H1 (cell line): ENCODE data around the gene CCDC137. TPM values are rescaled to one million over a fixed set of nuclear protein-coding genes. Genes with fewer than 3 reads are reported as not detected.

ENCODE experiments used
- CTCF ChIA-PET: fragments of 300-600 bp; sonication (Branson Sonifier 250); formaldehyde crosslinking; loops from one replicate; lab custom pipeline; 2021; ENCODE audit not compliant: partially characterized antibody; lab: Charles Lee
- POLR2A ChIA-PET: fragments of 300-600 bp; sonication (Branson Sonifier 250); formaldehyde crosslinking; loops from one replicate; lab custom pipeline; 2021; ENCODE audit warnings: inconsistent platforms; ENCODE audit not compliant: partially characterized antibody; lab: Charles Lee
- DNase-seq, 2 experiments: peaks; one replicate each; pipeline versions ENCODE4 v3.0.0 to v3.0.0-alpha.2; 2010 to 2022; ENCODE audit warnings: low spot score in 2 of 2, low read depth in 1 of 2, mixed read lengths in 1 of 2
- FAIRE-seq: peaks from 2 replicates; lab custom pipeline; 2011; peaks lifted over from hg19 to GRCh38; lab: Jason Lieb, UNC
- H2AFZ ChIP-seq: 2 replicates; pipeline ENCODE4 v1.8.1; 2012; ENCODE audit warnings: low read length, inconsistent platforms
- H2AK5ac ChIP-seq: 2 replicates; pipeline ENCODE4 v1.6.1; 2013; ENCODE audit warnings: low read depth, low read length
- H2BK120ac ChIP-seq: replicated peaks from 2 replicates; pipeline ENCODE3; 2013; ENCODE audit warnings: low read depth, low read length, inconsistent platforms
- H2BK12ac ChIP-seq: 2 replicates; pipeline ENCODE4 v1.6.1; 2013; ENCODE audit warnings: low read depth, low read length
- H2BK15ac ChIP-seq: 2 replicates; pipeline ENCODE4 v1.6.1; 2013; ENCODE audit warnings: low read length
- H2BK20ac ChIP-seq: 2 replicates; pipeline ENCODE4 v1.6.1; 2013; ENCODE audit warnings: low read length
- H2BK5ac ChIP-seq: 2 replicates; pipeline ENCODE4 v1.6.1; 2013; ENCODE audit warnings: low read depth, low read length
- H3K14ac ChIP-seq: 2 replicates; pipeline ENCODE4 v1.6.1; 2013; ENCODE audit warnings: inconsistent platforms; ENCODE audit not compliant: insufficient read length
- H3K18ac ChIP-seq: 2 replicates; pipeline ENCODE4 v1.6.1; 2013; ENCODE audit warnings: low read length; ENCODE audit errors: extremely low read depth
- H3K23ac ChIP-seq: 2 replicates; pipeline ENCODE4 v1.6.1; 2013; ENCODE audit warnings: inconsistent platforms; ENCODE audit not compliant: insufficient read length
- H3K23me2 ChIP-seq: 2 replicates; pipeline ENCODE4 v1.6.1; 2013; ENCODE audit warnings: low read depth, low read length
- H3K27ac ChIP-seq: 2 replicates; pipeline ENCODE4 v1.6.1; 2011; ENCODE audit warnings: low read depth, low read length, inconsistent platforms
- H3K27me3 ChIP-seq, 4 experiments: replicated peaks in 1 of 4; 1 replicate in 1 of 4; 2 replicates in 3 of 4; pipeline versions ENCODE4 v1.6.1 to v1.8.1; 2011 to 2013; ENCODE audit warnings: low read length in 3 of 4, mild to moderate bottlenecking in 3 of 4, inconsistent platforms in 2 of 4, mixed read lengths in 2 of 4, moderate library complexity in 1 of 4; ENCODE audit not compliant: control insufficient read depth in 3 of 4, insufficient read depth in 3 of 4; ENCODE audit errors: extremely low read depth in 1 of 4
- H3K36me3 ChIP-seq, 4 experiments: 2 replicates each; pipeline versions ENCODE4 v1.6.1 to v1.8.1; 2011 to 2013; ENCODE audit warnings: mild to moderate bottlenecking in 4 of 4, low read length in 3 of 4, moderate library complexity in 2 of 4, control low read depth in 1 of 4, inconsistent platforms in 1 of 4; ENCODE audit not compliant: insufficient read depth in 4 of 4, control insufficient read depth in 2 of 4
- H3K4ac ChIP-seq: replicated peaks from 2 replicates; pipeline ENCODE3; 2013; ENCODE audit warnings: low read length, low read depth, mixed read lengths, inconsistent platforms; ENCODE audit not compliant: insufficient read length
- H3K4me1 ChIP-seq, 4 experiments: replicated peaks in 1 of 4; 1 replicate in 1 of 4; 2 replicates in 3 of 4; pipeline versions ENCODE4 v1.6.1 to v1.8.1; 2011 to 2013; ENCODE audit warnings: low read length in 3 of 4, inconsistent platforms in 2 of 4, mixed read lengths in 1 of 4; ENCODE audit not compliant: insufficient read depth in 4 of 4, control insufficient read depth in 3 of 4
- H3K4me2 ChIP-seq, 2 experiments: 2 replicates each; pipeline versions ENCODE4 v1.6.1 to v1.8.1; 2011 to 2013; ENCODE audit warnings: low read depth in 2 of 2, low read length in 2 of 2, control low read depth in 1 of 2, inconsistent platforms in 1 of 2, mild to moderate bottlenecking in 1 of 2; ENCODE audit not compliant: insufficient read depth in 1 of 2
- H3K4me3 ChIP-seq, 4 experiments: fragments of 200-600, 300-600 bp in 1 of 4; sonication (generic), shearing (Covaris generic), sonication (Bioruptor Twin) in 1 of 4; 2 replicates each; pipeline versions ENCODE4 v1.5.1 to v1.8.1; 2011 to 2016; ENCODE audit warnings: low read length in 4 of 4, low read depth in 3 of 4, control low read depth in 2 of 4, inconsistent platforms in 2 of 4, mild to moderate bottlenecking in 2 of 4, mixed read lengths in 1 of 4, moderate library complexity in 1 of 4; ENCODE audit not compliant: insufficient read depth in 2 of 4; ENCODE audit errors: extremely low read depth in 1 of 4
- H3K56ac ChIP-seq: replicated peaks from 2 replicates; pipeline ENCODE3; 2013; ENCODE audit warnings: low read depth, mild to moderate bottlenecking, mixed read lengths, low read length, inconsistent platforms; ENCODE audit not compliant: insufficient read length
- H3K79me1 ChIP-seq: 2 replicates; pipeline ENCODE4 v1.6.1; 2013; ENCODE audit warnings: low read depth, low read length, control low read depth
- H3K79me2 ChIP-seq, 2 experiments: 2 replicates each; pipeline versions ENCODE4 v1.6.1 to v1.8.1; 2012 to 2013; ENCODE audit warnings: low read length in 2 of 2, mild to moderate bottlenecking in 2 of 2, inconsistent platforms in 1 of 2; ENCODE audit not compliant: insufficient read depth in 2 of 2, control insufficient read depth in 1 of 2
- H3K9ac ChIP-seq, 4 experiments: replicated peaks in 1 of 4; 1 replicate in 1 of 4; 2 replicates in 3 of 4; pipeline versions ENCODE4 v1.6.1 to v1.8.1; 2011 to 2013; ENCODE audit warnings: low read depth in 3 of 4, low read length in 3 of 4, control low read depth in 2 of 4, mild to moderate bottlenecking in 2 of 4, moderate library complexity in 2 of 4, inconsistent platforms in 1 of 4; ENCODE audit errors: extremely low read depth in 1 of 4
- H3K9me3 ChIP-seq, 2 experiments: 2 replicates each; pipeline versions ENCODE4 v1.6.1 to v1.8.1; 2012 to 2013; ENCODE audit warnings: mild to moderate bottlenecking in 2 of 2, moderate library complexity in 2 of 2, control low read depth in 1 of 2, inconsistent platforms in 1 of 2, low read depth in 1 of 2, low read length in 1 of 2, mixed read lengths in 1 of 2; ENCODE audit not compliant: insufficient read depth in 2 of 2
- H4K20me1 ChIP-seq, 2 experiments: replicated peaks in 1 of 2; 2 replicates each; pipeline versions ENCODE3 to v1.8.1; 2011 to 2013; ENCODE audit warnings: inconsistent platforms in 2 of 2, low read length in 2 of 2, mild to moderate bottlenecking in 1 of 2; ENCODE audit not compliant: insufficient read depth in 2 of 2, control insufficient read depth in 1 of 2
- H4K5ac ChIP-seq: 2 replicates; pipeline ENCODE4 v1.6.1; 2013; ENCODE audit warnings: low read length, low read depth, mixed read lengths, inconsistent platforms; ENCODE audit not compliant: insufficient read length
- H4K8ac ChIP-seq: 2 replicates; pipeline ENCODE4 v1.8.0; 2013; ENCODE audit warnings: mild to moderate bottlenecking, moderate library complexity, low read length, inconsistent platforms; ENCODE audit not compliant: insufficient read depth; ENCODE audit errors: extremely low read depth
- H4K91ac ChIP-seq: replicated peaks from 2 replicates; pipeline ENCODE3; 2013; ENCODE audit warnings: low read length, mixed read lengths, inconsistent platforms; ENCODE audit not compliant: insufficient read length
- BACH1 ChIP-seq: IDR thresholded peaks from 2 replicates; pipeline ENCODE4 v1.6.1; 2012; ENCODE audit warnings: low read length, improper control_type of control experiment
- BCL11A ChIP-seq, 2 experiments: IDR thresholded peaks; one replicate each; pipeline ENCODE4 v1.6.1; 2011; ENCODE audit warnings: low read depth in 2 of 2, low read length in 2 of 2, mild to moderate bottlenecking in 2 of 2
- BRCA1 ChIP-seq: IDR thresholded peaks from 2 replicates; pipeline ENCODE4 v1.6.1; 2012; ENCODE audit warnings: low read depth, low read length, improper control_type of control experiment
- MAX ChIP-seq: IDR thresholded peaks from 2 replicates; pipeline ENCODE4 v1.6.1; 2012; ENCODE audit warnings: inconsistent platforms
- RFX5 ChIP-seq: IDR thresholded peaks from 2 replicates; pipeline ENCODE4 v1.6.1; 2011; ENCODE audit warnings: low read depth, low read length, improper control_type of control experiment, borderline replicate concordance
- RXRA ChIP-seq: IDR thresholded peaks from 2 replicates; pipeline ENCODE4 v1.6.1; 2011; ENCODE audit warnings: low read depth, mild to moderate bottlenecking, low read length, moderate library complexity; ENCODE audit not compliant: insufficient read depth
- SRF ChIP-seq: IDR thresholded peaks from 2 replicates; pipeline ENCODE4 v1.6.1; 2011; ENCODE audit warnings: mild to moderate bottlenecking, low read depth, low read length, moderate library complexity
- WGBS, 2 experiments: shearing (Covaris generic) in 1 of 2; methylation state at CpG; one replicate each; pipeline versions ENCODE4 v1.1.6 to v1.1.7; 2013 to 2015; ENCODE audit warnings: low lambda C conversion rate in 2 of 2, mixed read lengths in 2 of 2, inconsistent platforms in 1 of 2, low coverage in 1 of 2, missing lambda C conversion rate in 1 of 2; ENCODE audit not compliant: insufficient replicate concordance in 2 of 2, insufficient coverage in 1 of 2, insufficient read length in 1 of 2; ENCODE audit errors: extremely low coverage in 1 of 2, missing lambda C conversion rate in 1 of 2; 5-methylcytosine and 5-hydroxymethylcytosine counted together
- polyA plus RNA-seq, 7 experiments: library from polyadenylated mRNA; depleted of rRNA in 3 of 7; stranded (reverse) in 5 of 7; unstranded in 2 of 7; fragments of >200 nt in 5 of 7; fragments of 200-250 nt in 2 of 7; gene quantifications; 1 replicate in 5 of 7; 2 replicates in 1 of 7; 4 replicates in 1 of 7; pipeline versions ENCODE4 v1.2.1 to v1.2.3, GENCODE V29; 2011 to 2013; ENCODE audit warnings: missing spikeins in 2 of 7, mixed read lengths in 2 of 7
- total RNA-seq: library from RNA; stranded (reverse); fragmentation: NEBNext Ultra II Directional; extraction: Animal tissue kit (Norgen Biotek cat#: 25700); gene quantifications from 2 replicates; pipeline ENCODE4 v1.2.1, GENCODE V29; 2021

CCDC137 gene
- total and polyA plus RNA-seq, 2 of the 8 experiments (the other 6 are each of a cell fraction or from before 2014, with no cell fraction given), result 17.6 to 38.6 TPM

GRCh38 chr17:81672954-81673353 is 6.4 kb downstream of the CCDC137 start:
- Histone ChIP-seq H4K8ac (peak overlapping the region; percentile 2; the same call in 1 of the 2 replicates), H3K9ac (no peak overlapping the region), H4K20me1 (peaks cover 13 to 25% of the 10 kb centered on the region in 2 experiments), H3K27me3 (no peaks in the 10 kb centered on the region), H3K4me1 (peaks cover 0 to 2% (median 0%) of the 10 kb centered on the region in 4 experiments; a peak in 1 of 7 replicates), H3K79me1 (no peaks in the 10 kb centered on the region; the same call in 1 of the 2 replicates), H3K23me2 (no peaks in the 10 kb centered on the region), H3K27ac (no peak overlapping the region), H2BK12ac (no peak overlapping the region), H2AK5ac (no peak overlapping the region), H3K18ac (no peak overlapping the region), H2BK20ac (no peak overlapping the region), H3K4ac (no peak overlapping the region), H3K9me3 (no peaks in the 10 kb centered on the region), H3K4me2 (no peak overlapping the region), H2AFZ (no peak overlapping the region), H3K36me3 (peaks cover 26 to 58% (median 51%) of the 10 kb centered on the region in 4 experiments), H3K14ac (no peak overlapping the region), H4K5ac (no peak overlapping the region)
- POLR2A ChIA-PET, result interaction anchor here (0.8 to 28.4 kb wide), 9 partner anchors 12 to 220 kb away, joined by 3 to 436 read pairs (median 4); partner anchors contain the start of genes ARL16, HGS, MRPL12 and PDE6G
- WGBS, 2 experiments, result 96% methylated on average over 16 of the region's 16 CpGs; no CpG with 5 or more reads in 1 of the 2 experiments
- CTCF ChIA-PET, result interaction anchor here (1.1 to 1.6 kb wide), 2 partner anchors 23 to 34 kb away, joined by 3 to 6 read pairs; no protein-coding TSS in a partner anchor
- TF ChIP-seq MAX (no peak), BACH1 (no peak), RFX5 (no peak), SRF (no peak), RXRA (no peak), BCL11A (IDR thresholded peaks at IDR 0.05; ENCODE audit: low read depth in 2 of 2, low read length in 2 of 2) (no peak), BRCA1 (no peak)
- TF ChIP-seq, all 59 proteins: peak for 0
- Histone ChIP-seq H3K56ac (no peak overlapping the region), H2BK15ac (no peak overlapping the region), H4K91ac (no peak overlapping the region), H3K23ac (no peak overlapping the region), H2BK120ac (no peak overlapping the region), H3K79me2 (peaks cover 0 to 16% of the 10 kb centered on the region in 2 experiments; a peak in 2 of 4 replicates), H3K4me3 (no peak overlapping the region), H2BK5ac (no peak overlapping the region)
- DNase-seq, result no peak
- no peak for FAIRE-seq
